ENCODE measurements around the gene EFEMP2. TPM values are rescaled to one million over a fixed set of nuclear protein-coding genes. Genes with fewer than 3 reads are reported as not detected.

The EFEMP2 gene
- total and polyA plus RNA-seq, 2 experiments from 2014 or later, result 7.4 to 9.4 TPM

GRCh38 chr11:65906602-65907001, 34.0 kb upstream of the EFEMP2 start:
- no peak overlapping the region for H3K4me3 ChIP-seq
- Mint-ChIP-seq H3K9me3 (no peaks in the 10 kb centered on the region), H3K36me3 (ENCODE audit: low read depth) (no peaks in the 10 kb centered on the region), H3K4me1 (peaks cover 5% of the 10 kb centered on the region), H3K27me3 (ENCODE audit: insufficient read depth, low read depth, poor library complexity) (peaks cover 28% of the 10 kb centered on the region), H3K4me3 (no peak overlapping the region; the same call in 2 of the 3 replicates), H3K27ac (no peak overlapping the region)
- H3K36me3 ChIP-seq (ENCODE audit: insufficient read depth), result no peaks in the 10 kb centered on the region
- no peak overlapping the region for H2AFZ ChIP-seq
- DNase-seq (ENCODE audit: low spot score), result no peak
- H3K79me2 ChIP-seq (replicated peaks; ENCODE audit: insufficient read depth), result no peaks in the 10 kb centered on the region
- no peaks in the 10 kb centered on the region; the same call in 1 of the 2 replicates for H3K4me1 ChIP-seq (ENCODE audit: insufficient read depth)
- no peak for ATAC-seq
- no peaks in the 10 kb centered on the region for H4K20me1 ChIP-seq (replicated peaks; ENCODE audit: insufficient read depth)
- peaks cover 43% of the 10 kb centered on the region for H3K27me3 ChIP-seq (ENCODE audit: insufficient read depth)
- no peaks in the 10 kb centered on the region for H3K9me2 ChIP-seq (ENCODE audit: insufficient read depth)
- TF ChIP-seq, protein P1, sequence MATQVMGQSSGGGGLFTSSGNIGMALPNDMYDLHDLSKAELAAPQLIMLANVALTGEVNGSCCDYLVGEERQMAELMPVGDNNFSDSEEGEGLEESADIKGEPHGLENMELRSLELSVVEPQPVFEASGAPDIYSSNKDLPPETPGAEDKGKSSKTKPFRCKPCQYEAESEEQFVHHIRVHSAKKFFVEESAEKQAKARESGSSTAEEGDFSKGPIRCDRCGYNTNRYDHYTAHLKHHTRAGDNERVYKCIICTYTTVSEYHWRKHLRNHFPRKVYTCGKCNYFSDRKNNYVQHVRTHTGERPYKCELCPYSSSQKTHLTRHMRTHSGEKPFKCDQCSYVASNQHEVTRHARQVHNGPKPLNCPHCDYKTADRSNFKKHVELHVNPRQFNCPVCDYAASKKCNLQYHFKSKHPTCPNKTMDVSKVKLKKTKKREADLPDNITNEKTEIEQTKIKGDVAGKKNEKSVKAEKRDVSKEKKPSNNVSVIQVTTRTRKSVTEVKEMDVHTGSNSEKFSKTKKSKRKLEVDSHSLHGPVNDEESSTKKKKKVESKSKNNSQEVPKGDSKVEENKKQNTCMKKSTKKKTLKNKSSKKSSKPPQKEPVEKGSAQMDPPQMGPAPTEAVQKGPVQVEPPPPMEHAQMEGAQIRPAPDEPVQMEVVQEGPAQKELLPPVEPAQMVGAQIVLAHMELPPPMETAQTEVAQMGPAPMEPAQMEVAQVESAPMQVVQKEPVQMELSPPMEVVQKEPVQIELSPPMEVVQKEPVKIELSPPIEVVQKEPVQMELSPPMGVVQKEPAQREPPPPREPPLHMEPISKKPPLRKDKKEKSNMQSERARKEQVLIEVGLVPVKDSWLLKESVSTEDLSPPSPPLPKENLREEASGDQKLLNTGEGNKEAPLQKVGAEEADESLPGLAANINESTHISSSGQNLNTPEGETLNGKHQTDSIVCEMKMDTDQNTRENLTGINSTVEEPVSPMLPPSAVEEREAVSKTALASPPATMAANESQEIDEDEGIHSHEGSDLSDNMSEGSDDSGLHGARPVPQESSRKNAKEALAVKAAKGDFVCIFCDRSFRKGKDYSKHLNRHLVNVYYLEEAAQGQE (IDR thresholded peaks at IDR 0.05; ENCODE audit: unreplicated experiment), result no peak
- TF ChIP-seq NANOG (IDR thresholded peaks at IDR 0.05; ENCODE audit: borderline replicate concordance), result no peak
- no peak for TF ChIP-seq JUNB (IDR thresholded peaks at IDR 0.05; ENCODE audit: unreplicated experiment)
- no peak overlapping the region for H3K4me2 ChIP-seq
- no peak overlapping the region for H3K27ac ChIP-seq (ENCODE audit: low read depth)
- no peaks in the 10 kb centered on the region for H3F3A ChIP-seq (replicated peaks; ENCODE audit: low read depth)

GRCh38 chr11:65903715-65904114, 31.1 kb upstream of the EFEMP2 start:
- Histone ChIP-seq H3K36me3 (ENCODE audit: insufficient read depth) (no peaks in the 10 kb centered on the region), H3K9me2 (ENCODE audit: insufficient read depth) (no peaks in the 10 kb centered on the region), H3K79me2 (replicated peaks; ENCODE audit: insufficient read depth) (no peaks in the 10 kb centered on the region), H3K4me1 (ENCODE audit: insufficient read depth) (peaks cover 3% of the 10 kb centered on the region), H3K27ac (ENCODE audit: low read depth) (no peak overlapping the region), H2AFZ (no peak overlapping the region), H3K4me2 (no peak overlapping the region), H3K27me3 (ENCODE audit: insufficient read depth) (peaks cover 58% of the 10 kb centered on the region), H3K4me3 (no peak overlapping the region), H4K20me1 (replicated peaks; ENCODE audit: insufficient read depth) (no peaks in the 10 kb centered on the region), H3F3A (replicated peaks; ENCODE audit: low read depth) (peaks cover 10% of the 10 kb centered on the region; the same call in 1 of the 2 replicates)
- ATAC-seq (no peak), DNase-seq (ENCODE audit: low spot score) (no peak)
- Mint-ChIP-seq H3K36me3 (ENCODE audit: low read depth) (no peaks in the 10 kb centered on the region), H3K27ac (no peak overlapping the region), H3K27me3 (ENCODE audit: insufficient read depth, low read depth, poor library complexity) (peaks cover 41% of the 10 kb centered on the region), H3K4me3 (no peak overlapping the region; the same call in 2 of the 3 replicates), H3K4me1 (peaks cover 6% of the 10 kb centered on the region; the same call in 2 of the 3 replicates), H3K9me3 (peaks cover 1% of the 10 kb centered on the region; the same call in 1 of the 3 replicates)
- TF ChIP-seq ZNF114 (CRISPR knock-in tag; IDR thresholded peaks at IDR 0.05), result no peak
- TF ChIP-seq ZNF331 (CRISPR knock-in tag; IDR thresholded peaks at IDR 0.05; ENCODE audit: low read depth), result no peak
- TF ChIP-seq, protein P2, sequence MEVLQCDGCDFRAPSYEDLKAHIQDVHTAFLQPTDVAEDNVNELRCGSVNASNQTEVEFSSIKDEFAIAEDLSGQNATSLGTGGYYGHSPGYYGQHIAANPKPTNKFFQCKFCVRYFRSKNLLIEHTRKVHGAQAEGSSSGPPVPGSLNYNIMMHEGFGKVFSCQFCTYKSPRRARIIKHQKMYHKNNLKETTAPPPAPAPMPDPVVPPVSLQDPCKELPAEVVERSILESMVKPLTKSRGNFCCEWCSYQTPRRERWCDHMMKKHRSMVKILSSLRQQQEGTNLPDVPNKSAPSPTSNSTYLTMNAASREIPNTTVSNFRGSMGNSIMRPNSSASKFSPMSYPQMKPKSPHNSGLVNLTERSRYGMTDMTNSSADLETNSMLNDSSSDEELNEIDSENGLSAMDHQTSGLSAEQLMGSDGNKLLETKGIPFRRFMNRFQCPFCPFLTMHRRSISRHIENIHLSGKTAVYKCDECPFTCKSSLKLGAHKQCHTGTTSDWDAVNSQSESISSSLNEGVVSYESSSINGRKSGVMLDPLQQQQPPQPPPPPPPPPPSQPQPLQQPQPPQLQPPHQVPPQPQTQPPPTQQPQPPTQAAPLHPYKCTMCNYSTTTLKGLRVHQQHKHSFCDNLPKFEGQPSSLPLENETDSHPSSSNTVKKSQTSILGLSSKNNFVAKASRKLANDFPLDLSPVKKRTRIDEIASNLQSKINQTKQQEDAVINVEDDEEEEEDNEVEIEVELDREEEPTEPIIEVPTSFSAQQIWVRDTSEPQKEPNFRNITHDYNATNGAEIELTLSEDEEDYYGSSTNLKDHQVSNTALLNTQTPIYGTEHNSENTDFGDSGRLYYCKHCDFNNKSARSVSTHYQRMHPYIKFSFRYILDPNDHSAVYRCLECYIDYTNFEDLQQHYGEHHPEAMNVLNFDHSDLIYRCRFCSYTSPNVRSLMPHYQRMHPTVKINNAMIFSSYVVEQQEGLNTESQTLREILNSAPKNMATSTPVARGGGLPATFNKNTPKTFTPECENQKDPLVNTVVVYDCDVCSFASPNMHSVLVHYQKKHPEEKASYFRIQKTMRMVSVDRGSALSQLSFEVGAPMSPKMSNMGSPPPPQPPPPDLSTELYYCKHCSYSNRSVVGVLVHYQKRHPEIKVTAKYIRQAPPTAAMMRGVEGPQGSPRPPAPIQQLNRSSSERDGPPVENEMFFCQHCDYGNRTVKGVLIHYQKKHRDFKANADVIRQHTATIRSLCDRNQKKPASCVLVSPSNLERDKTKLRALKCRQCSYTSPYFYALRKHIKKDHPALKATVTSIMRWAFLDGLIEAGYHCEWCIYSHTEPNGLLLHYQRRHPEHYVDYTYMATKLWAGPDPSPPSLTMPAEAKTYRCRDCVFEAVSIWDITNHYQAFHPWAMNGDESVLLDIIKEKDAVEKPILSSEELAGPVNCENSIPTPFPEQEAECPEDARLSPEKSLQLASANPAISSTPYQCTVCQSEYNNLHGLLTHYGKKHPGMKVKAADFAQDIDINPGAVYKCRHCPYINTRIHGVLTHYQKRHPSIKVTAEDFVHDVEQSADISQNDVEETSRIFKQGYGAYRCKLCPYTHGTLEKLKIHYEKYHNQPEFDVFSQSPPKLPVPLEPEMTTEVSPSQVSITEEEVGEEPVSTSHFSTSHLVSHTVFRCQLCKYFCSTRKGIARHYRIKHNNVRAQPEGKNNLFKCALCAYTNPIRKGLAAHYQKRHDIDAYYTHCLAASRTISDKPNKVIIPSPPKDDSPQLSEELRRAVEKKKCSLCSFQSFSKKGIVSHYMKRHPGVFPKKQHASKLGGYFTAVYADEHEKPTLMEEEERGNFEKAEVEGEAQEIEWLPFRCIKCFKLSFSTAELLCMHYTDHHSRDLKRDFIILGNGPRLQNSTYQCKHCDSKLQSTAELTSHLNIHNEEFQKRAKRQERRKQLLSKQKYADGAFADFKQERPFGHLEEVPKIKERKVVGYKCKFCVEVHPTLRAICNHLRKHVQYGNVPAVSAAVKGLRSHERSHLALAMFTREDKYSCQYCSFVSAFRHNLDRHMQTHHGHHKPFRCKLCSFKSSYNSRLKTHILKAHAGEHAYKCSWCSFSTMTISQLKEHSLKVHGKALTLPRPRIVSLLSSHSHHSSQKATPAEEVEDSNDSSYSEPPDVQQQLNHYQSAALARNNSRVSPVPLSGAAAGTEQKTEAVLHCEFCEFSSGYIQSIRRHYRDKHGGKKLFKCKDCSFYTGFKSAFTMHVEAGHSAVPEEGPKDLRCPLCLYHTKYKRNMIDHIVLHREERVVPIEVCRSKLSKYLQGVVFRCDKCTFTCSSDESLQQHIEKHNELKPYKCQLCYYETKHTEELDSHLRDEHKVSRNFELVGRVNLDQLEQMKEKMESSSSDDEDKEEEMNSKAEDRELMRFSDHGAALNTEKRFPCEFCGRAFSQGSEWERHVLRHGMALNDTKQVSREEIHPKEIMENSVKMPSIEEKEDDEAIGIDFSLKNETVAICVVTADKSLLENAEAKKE (CRISPR knock-in tag; IDR thresholded peaks at IDR 0.05), result no peak
- TF ChIP-seq EZH2 (IDR thresholded peaks at IDR 0.05; ENCODE audit: low read depth, unreplicated experiment), result no peak
- TF ChIP-seq JUNB (IDR thresholded peaks at IDR 0.05; ENCODE audit: unreplicated experiment), result no peak
- TF ChIP-seq POLR2AphosphoS5 (IDR thresholded peaks at IDR 0.05; ENCODE audit: low read depth), result no peak
- no peak for TF ChIP-seq ETS1 (IDR thresholded peaks at IDR 0.05)
- TF ChIP-seq EZH2phosphoT487 (IDR thresholded peaks at IDR 0.05; ENCODE audit: unreplicated experiment), result no peak

Data from GM23338 (cell line).